Measurements from ENCODE around the gene CHD6.

Gene CHD6

GRCh38 chr20:41566896-41567527 is 51.2 kb downstream of the CHD6 start:
- no peak overlapping the region for H3K27ac Mint-ChIP-seq
- H3K36me3 Mint-ChIP-seq (ENCODE audit: low read depth), result peaks cover 18% of the 10 kb centered on the region
- H3K4me1 Mint-ChIP-seq (ENCODE audit: low read depth), result peaks cover 28% of the 10 kb centered on the region
- H3K9me3 Mint-ChIP-seq, result no peaks in the 10 kb centered on the region
- H3K4me3 Mint-ChIP-seq, result no peak overlapping the region
- intact Hi-C loops (cut with micrococcal nuclease), result no loop called here
- no peaks in the 10 kb centered on the region for H3K27me3 Mint-ChIP-seq

DNA sequence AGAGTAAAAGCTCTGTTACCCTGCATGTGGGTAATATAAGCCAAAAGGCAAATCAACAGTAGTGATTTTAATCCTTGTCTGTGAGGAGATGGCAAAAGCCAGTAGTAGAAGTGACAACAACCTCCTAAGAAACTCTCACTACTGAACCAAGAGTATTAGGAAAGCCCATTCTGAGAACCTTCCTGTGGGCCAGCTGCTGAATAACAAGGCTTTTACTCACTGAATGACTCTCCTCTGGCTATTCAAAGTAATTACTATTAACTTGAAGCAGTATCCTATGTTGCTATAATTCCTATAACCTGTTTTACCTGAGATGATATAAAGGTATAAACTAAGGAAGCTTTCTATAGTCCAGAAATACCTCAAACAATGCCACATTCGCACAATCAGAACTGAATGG is 55.1 kb downstream of the CHD6 start:
- no peak overlapping the region for H3K4me3 Mint-ChIP-seq
- H3K4me1 Mint-ChIP-seq (ENCODE audit: low read depth), result peaks cover 38% of the 10 kb centered on the region
- H3K27ac Mint-ChIP-seq, result no peak overlapping the region
- intact Hi-C loops (cut with micrococcal nuclease), result no loop called here
- H3K36me3 Mint-ChIP-seq (ENCODE audit: low read depth), result peaks cover 26% of the 10 kb centered on the region
- no peaks in the 10 kb centered on the region for H3K9me3 Mint-ChIP-seq
- H3K27me3 Mint-ChIP-seq, result no peaks in the 10 kb centered on the region

DNA sequence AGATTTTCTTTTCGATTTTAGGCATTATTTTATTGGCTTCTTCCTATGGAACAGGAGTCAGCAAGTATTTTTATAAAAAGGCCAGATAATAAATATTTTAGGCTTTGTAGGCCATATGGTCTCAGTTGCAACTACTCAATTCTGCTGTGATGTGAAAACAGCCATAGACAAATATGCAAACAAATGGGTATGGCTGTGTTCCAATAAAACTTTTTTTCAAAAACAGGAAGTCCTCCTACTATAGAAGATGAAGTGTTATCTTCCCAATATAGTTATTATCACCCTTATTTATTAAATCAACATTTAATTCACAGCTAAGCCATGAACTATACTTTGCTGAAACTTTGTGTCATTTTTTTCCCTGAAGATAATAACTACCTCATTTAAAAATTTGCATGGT is 57.2 kb downstream of the CHD6 start:
- intact Hi-C loops (cut with micrococcal nuclease), result no loop called here
- peaks cover 31% of the 10 kb centered on the region for H3K4me1 Mint-ChIP-seq (ENCODE audit: low read depth)
- no peak overlapping the region for H3K27ac Mint-ChIP-seq
- H3K27me3 Mint-ChIP-seq, result no peaks in the 10 kb centered on the region
- no peak overlapping the region for H3K4me3 Mint-ChIP-seq
- peaks cover 7% of the 10 kb centered on the region for H3K9me3 Mint-ChIP-seq
- H3K36me3 Mint-ChIP-seq (ENCODE audit: low read depth), result peaks cover 21% of the 10 kb centered on the region

- peaks cover 11% of the 10 kb centered on the region for H3K9me3 Mint-ChIP-seq
- no peak overlapping the region for H3K27ac Mint-ChIP-seq
- intact Hi-C loops (cut with micrococcal nuclease), result no loop called here
- H3K4me1 Mint-ChIP-seq (ENCODE audit: low read depth), result peaks cover 31% of the 10 kb centered on the region
- H3K4me3 Mint-ChIP-seq, result no peak overlapping the region
- peaks cover 26% of the 10 kb centered on the region for H3K36me3 Mint-ChIP-seq (ENCODE audit: low read depth)
- no peaks in the 10 kb centered on the region for H3K27me3 Mint-ChIP-seq
Measured at GRCh38 chr20:41559658-41560057, 58.5 kb downstream of the CHD6 start.

DNA sequence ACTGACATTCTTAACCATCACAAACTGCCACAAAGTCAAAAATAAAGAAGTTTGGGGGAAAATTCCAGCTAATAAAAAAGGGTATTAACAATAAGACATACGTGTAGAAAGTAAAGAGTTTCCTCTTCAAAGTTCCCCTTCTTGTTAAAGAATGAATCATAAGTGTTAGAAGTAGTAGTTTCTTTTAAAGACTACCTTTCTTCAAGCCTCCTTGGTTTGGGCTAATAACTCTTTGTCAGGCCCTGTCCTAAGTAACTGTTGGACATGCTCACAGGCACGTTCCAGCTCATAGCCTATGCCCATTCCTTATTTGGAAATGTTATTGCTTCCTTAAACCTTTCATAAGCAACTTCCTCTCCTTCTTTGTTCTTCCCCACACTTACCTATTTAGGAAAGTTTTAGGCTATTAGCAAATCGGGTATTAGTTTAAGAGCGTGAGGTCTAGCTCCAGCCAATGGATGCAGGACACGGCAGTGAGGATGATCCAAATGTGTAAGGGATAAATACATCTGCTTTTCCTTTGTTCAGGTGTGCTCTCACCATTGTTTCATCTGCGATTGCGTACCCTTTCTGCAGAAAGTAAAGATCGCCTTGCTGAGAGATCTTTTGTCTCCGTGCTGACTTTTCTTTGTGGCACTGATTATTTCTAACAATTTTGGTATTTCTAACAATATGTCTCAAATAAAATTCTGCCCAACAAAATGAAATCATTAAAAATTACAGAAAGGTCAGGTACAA is 64.9 kb downstream of the CHD6 start:
- Mint-ChIP-seq H3K36me3 (ENCODE audit: low read depth) (peaks cover 35% of the 10 kb centered on the region), H3K27ac (no peak overlapping the region), H3K4me1 (ENCODE audit: low read depth) (peaks cover 25% of the 10 kb centered on the region), H3K27me3 (no peaks in the 10 kb centered on the region), H3K4me3 (no peak overlapping the region), H3K9me3 (peaks cover 11% of the 10 kb centered on the region)
- intact Hi-C loops (cut with micrococcal nuclease), result no loop called here

DNA sequence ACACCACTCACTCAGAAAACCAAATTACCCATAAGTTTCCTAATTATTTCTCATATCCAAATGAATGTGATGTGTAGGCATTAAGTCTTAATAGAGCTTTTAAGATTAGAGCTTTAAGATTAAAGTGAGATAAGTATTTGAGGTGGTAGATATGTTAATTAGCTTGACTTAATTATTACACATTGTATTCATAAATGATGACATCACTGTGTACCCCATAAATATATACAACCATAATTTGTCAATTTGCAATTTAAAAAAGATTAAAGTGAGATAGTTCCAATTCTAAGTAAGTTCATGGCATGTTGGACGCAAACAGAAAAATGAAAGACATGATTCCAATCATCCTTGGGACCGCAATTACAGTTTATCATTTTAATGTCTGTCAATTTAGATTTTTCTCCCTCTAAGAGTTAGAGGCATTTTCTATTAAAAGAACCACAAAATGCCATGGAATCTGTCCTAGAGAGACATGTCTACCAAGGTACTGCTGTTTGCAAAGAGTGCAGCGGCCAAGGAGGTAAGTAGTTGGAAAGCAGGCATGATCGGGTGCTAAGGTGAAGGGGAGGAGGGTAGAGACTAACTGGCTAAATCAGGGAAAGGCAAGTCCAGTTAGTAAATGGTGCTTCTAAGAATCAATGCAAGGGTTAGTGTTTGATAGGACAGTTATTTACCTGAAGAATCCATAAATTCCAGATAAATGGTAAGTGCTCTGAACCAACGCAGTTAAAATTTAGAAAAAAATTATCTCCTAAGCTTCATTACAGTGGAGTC is 65.7 kb downstream of the CHD6 start:
- peaks cover 25% of the 10 kb centered on the region for H3K4me1 Mint-ChIP-seq (ENCODE audit: low read depth)
- intact Hi-C loops (cut with micrococcal nuclease), result no loop called here
- no peaks in the 10 kb centered on the region for H3K27me3 Mint-ChIP-seq
- peaks cover 11% of the 10 kb centered on the region for H3K9me3 Mint-ChIP-seq
- no peak overlapping the region for H3K4me3 Mint-ChIP-seq
- H3K27ac Mint-ChIP-seq, result no peak overlapping the region
- H3K36me3 Mint-ChIP-seq (ENCODE audit: low read depth), result peaks cover 30% of the 10 kb centered on the region

DNA sequence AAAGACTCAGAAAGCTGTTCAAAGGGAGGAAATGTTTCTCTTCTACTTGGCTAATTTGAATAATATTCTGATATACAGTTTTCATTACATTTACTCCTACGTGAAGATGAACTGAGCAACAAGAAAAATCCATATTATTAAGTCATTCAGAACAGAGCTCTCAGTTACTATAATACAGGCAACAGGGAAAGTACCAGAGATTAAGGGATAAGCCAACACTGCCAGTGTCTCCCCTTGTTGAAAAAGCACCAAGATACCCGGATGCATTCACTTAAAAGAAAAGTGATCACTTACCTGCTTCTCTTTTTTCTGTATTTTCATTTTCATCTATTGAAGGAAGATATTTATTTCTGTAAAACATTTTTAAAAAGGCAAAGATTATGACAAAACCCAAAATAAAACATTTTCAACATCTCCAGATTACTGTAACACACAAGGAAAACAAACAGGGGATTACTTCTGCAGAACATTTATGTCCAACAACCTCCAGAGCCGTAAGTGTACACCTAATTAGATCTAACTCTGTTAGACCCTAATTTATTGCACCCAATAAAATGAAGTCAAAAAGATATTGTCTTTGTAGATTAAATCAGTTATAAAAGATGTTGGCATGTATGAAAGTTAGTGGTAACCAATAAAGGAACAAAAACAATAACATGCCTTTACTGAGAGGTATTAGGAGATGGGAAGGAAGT is 67.0 kb downstream of the CHD6 start:
- Mint-ChIP-seq H3K27me3 (no peaks in the 10 kb centered on the region), H3K27ac (no peak overlapping the region), H3K36me3 (ENCODE audit: low read depth) (peaks cover 33% of the 10 kb centered on the region), H3K4me3 (no peak overlapping the region), H3K9me3 (peaks cover 5% of the 10 kb centered on the region), H3K4me1 (ENCODE audit: low read depth) (peaks cover 25% of the 10 kb centered on the region)
- intact Hi-C loops (cut with micrococcal nuclease), result no loop called here

GRCh38 chr20:41547221-41547620 is 71.0 kb downstream of the CHD6 start:
- Mint-ChIP-seq H3K36me3 (ENCODE audit: low read depth) (peaks cover 30% of the 10 kb centered on the region), H3K27ac (no peak overlapping the region), H3K27me3 (no peaks in the 10 kb centered on the region), H3K4me1 (ENCODE audit: low read depth) (peaks cover 10% of the 10 kb centered on the region), H3K4me3 (no peak overlapping the region), H3K9me3 (no peaks in the 10 kb centered on the region)
- intact Hi-C loops (cut with micrococcal nuclease), result no loop called here

- no peak overlapping the region for H3K27ac Mint-ChIP-seq
- no peaks in the 10 kb centered on the region for H3K27me3 Mint-ChIP-seq
- peaks cover 3% of the 10 kb centered on the region for H3K4me1 Mint-ChIP-seq (ENCODE audit: low read depth)
- intact Hi-C loops (cut with micrococcal nuclease), result no loop called here
- no peaks in the 10 kb centered on the region for H3K9me3 Mint-ChIP-seq
- H3K4me3 Mint-ChIP-seq, result no peak overlapping the region
- H3K36me3 Mint-ChIP-seq (ENCODE audit: low read depth), result peaks cover 30% of the 10 kb centered on the region
Measured at GRCh38 chr20:41546535-41546934, 71.6 kb downstream of the CHD6 start.

GRCh38 chr20:41544472-41544871 is 73.7 kb downstream of the CHD6 start:
- peaks cover 16% of the 10 kb centered on the region for H3K36me3 Mint-ChIP-seq (ENCODE audit: low read depth)
- no peak overlapping the region for H3K27ac Mint-ChIP-seq
- no peaks in the 10 kb centered on the region for H3K9me3 Mint-ChIP-seq
- no peaks in the 10 kb centered on the region for H3K4me1 Mint-ChIP-seq (ENCODE audit: low read depth)
- no peaks in the 10 kb centered on the region for H3K27me3 Mint-ChIP-seq
- intact Hi-C loops (cut with micrococcal nuclease), result no loop called here
- H3K4me3 Mint-ChIP-seq, result no peak overlapping the region

DNA sequence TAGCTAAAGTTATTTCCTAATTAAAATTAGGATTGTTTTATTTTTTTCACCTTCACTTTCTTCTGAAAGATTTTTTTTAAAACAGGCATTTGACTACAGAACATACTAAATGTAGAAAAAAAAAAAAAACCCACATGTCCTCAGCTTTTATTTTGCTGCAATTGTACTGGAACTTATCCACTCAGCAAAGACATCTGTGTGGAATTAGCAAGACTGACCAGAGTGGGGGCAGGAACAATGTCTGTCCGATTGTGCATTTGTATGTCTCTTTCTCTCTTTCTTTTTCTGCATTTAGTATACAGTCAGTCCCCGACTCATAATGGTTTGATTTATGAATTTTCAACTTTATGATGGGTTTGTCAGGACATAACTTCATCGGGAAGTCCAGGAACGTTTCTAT is 77.3 kb downstream of the CHD6 start:
- no peak overlapping the region for H3K27ac Mint-ChIP-seq
- intact Hi-C loops (cut with micrococcal nuclease), result no loop called here
- H3K27me3 Mint-ChIP-seq, result no peaks in the 10 kb centered on the region
- H3K9me3 Mint-ChIP-seq, result no peaks in the 10 kb centered on the region
- no peak overlapping the region for H3K4me3 Mint-ChIP-seq
- peaks cover 23% of the 10 kb centered on the region for H3K36me3 Mint-ChIP-seq (ENCODE audit: low read depth)
- H3K4me1 Mint-ChIP-seq (ENCODE audit: low read depth), result no peaks in the 10 kb centered on the region

DNA sequence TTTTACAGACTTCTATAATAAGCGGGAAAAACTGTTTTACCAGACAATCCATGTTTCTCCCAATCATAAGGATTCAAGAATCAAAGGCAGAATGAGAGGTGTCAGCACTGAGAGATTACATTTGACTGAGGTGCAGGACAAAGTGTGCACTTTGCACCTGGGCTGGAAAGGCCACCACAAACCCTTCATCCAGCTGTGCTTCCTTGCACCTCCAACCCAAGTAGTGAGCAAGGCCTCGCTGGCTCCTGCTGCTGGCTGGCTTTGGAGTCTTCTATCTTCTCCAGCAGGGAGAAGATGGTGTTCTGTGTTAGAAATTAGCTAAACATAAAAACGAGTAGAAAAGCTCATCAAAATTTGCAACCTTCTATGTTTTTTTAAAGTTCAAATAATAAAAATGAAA is 77.7 kb downstream of the CHD6 start:
- Mint-ChIP-seq H3K27ac (no peak overlapping the region), H3K9me3 (no peaks in the 10 kb centered on the region), H3K4me1 (ENCODE audit: low read depth) (no peaks in the 10 kb centered on the region), H3K36me3 (ENCODE audit: low read depth) (peaks cover 23% of the 10 kb centered on the region), H3K4me3 (no peak overlapping the region), H3K27me3 (no peaks in the 10 kb centered on the region)
- intact Hi-C loops (cut with micrococcal nuclease), result no loop called here

DNA sequence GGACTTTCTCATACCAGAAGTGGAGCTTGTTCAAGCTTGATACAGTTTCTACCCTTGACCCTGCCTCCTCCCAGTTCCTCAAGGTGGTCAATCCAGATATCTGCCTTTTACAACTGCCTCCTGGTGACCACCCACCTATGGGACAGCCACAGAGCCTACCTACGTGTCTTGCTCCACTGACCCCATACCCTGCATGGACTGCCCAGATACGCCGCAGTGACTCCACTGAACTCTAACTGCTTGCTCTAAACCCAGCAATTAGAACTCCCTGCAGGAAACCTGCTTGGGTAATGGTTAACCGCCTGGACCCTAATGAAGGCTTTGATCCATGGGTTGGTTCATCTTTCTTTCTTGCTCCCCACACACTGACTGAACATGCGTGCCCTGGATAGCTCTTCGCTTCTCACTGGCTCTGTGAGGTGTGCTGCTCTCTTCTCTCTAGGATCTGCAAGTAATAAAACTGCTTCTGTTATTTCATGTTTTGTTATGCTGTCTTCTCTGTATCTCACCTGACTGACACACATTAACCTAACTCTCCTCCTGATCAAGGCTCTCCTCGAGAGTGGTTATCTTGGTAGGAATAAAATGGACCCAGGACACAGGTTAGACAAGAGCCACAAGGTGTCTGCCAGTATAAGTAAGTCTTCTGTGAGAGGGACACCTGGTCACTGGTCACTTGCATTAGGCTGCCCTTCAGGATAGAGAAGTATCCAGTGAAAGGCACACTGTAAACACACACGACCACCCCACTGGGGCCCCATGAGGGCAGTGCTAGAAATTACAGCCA is 79.2 kb downstream of the CHD6 start:
- Mint-ChIP-seq H3K9me3 (no peaks in the 10 kb centered on the region), H3K4me1 (ENCODE audit: low read depth) (no peaks in the 10 kb centered on the region), H3K27ac (no peak overlapping the region), H3K4me3 (no peak overlapping the region), H3K36me3 (ENCODE audit: low read depth) (peaks cover 23% of the 10 kb centered on the region), H3K27me3 (no peaks in the 10 kb centered on the region)
- intact Hi-C loops (cut with micrococcal nuclease), result no loop called here
